Endothelial cell of umbilical vein (primary cell): ENCODE data around the gene PRKD1.

Experiments used
- EZH2 ChIP-seq: IDR thresholded peaks from 2 replicates; pipeline ENCODE4 v1.6.1; 2012; ENCODE audit warnings: borderline replicate concordance, low read depth, mild to moderate bottlenecking, moderate library complexity, low read length, inconsistent platforms; ENCODE audit not compliant: severe bottlenecking
- MAX ChIP-seq: IDR thresholded peaks from 2 replicates; pipeline ENCODE4 v1.6.1; 2011; ENCODE audit not compliant: insufficient read depth, insufficient read length
- MYC ChIP-seq: IDR thresholded peaks from one replicate; pipeline ENCODE4 v1.6.1; 2011; ENCODE audit warnings: mild to moderate bottlenecking, low read depth, low read length

GRCh38 chr14:29821242-29821641 lies 106.4 kb downstream of the PRKD1 start:
- TF ChIP-seq MYC (no peak), EZH2 (no peak), MAX (no peak)
